Lower lobe of right lung (tissue), 2 donors: Measurements from ENCODE around the gene POU1F1. TPM values are rescaled to one million over a fixed set of nuclear protein-coding genes. Genes with fewer than 3 reads are reported as not detected.
A peak's percentile ranks its signal among the peaks of the same experiment; 100 is the strongest.

ENCODE experiments used
- ATAC-seq, 2 donors: fragments of 200-7000 bp; cut with Tn5 transposase; one replicate each; pipeline ENCODE4 v1.9.1; 2020 to 2022; ENCODE audit warnings: mild to moderate bottlenecking in 2 of 2, moderate library complexity in 2 of 2
- DNase-seq: peaks from one replicate; pipeline ENCODE4 v3.0.0-alpha.2; 2020
- H3K27ac ChIP-seq: fragments of 200-600 bp; one replicate; pipeline ENCODE4 v1.8.0; 2022
- H3K27me3 ChIP-seq: fragments of 200-600 bp; one replicate; pipeline ENCODE4 v1.8.0; 2022; ENCODE audit warnings: low read depth
- H3K36me3 ChIP-seq: fragments of 200-600 bp; one replicate; pipeline ENCODE4 v1.8.0; 2022; ENCODE audit warnings: mild to moderate bottlenecking
- H3K4me1 ChIP-seq: fragments of 200-600 bp; one replicate; pipeline ENCODE4 v1.8.0; 2022
- H3K4me3 ChIP-seq: fragments of 200-600 bp; one replicate; pipeline ENCODE4 v1.8.0; 2022; ENCODE audit warnings: mild to moderate bottlenecking
- H3K9me3 ChIP-seq: fragments of 200-600 bp; one replicate; pipeline ENCODE4 v1.8.0; 2022
- intact Hi-C: fragments of 100-400 bp; cut with DNase I; formaldehyde crosslinking; loops from one replicate; pipeline ENCODE4 v1.11.0; 2022
- total RNA-seq: library from RNA; stranded (reverse); fragmentation: NEBNext Ultra II Directional; extraction: Animal tissue kit (Norgen Biotek cat#: 25700); gene quantifications from one replicate; pipeline ENCODE4 v1.2.1, GENCODE V29; 2021
- TF ChIP-seq, protein P1 (sequence below): fragments of 200-600 bp; IDR thresholded peaks from one replicate; pipeline ENCODE4 v1.8.0; 2022; ENCODE audit warnings: antibody characterized with exemption, mild to moderate bottlenecking
- donor health status: DM: no; HTN: yes; CAD: no; lungs with severe emphysema.

The POU1F1 gene
- total RNA-seq, 1 donor from 2014 or later, result not detected

DNA sequence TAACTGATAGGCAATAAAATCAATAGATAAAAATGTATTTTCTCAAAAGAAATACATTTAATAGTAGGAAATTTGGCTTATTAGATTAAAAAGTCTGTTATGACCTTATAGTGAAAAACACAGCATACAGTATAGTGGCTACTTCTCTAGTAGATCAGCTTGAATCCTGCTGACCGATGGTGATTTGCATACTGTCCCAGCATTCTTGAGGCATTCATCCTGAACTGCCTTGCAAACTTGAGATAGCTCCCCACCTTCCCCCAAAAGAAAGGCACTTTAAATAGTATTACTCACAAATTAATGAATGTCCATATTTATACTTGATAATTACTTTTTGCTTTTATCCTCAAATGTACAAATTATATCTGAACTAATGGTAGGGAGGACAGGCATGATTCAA lies 42.6 kb downstream of the POU1F1 start:
- Histone ChIP-seq H3K4me1 (peaks cover 29% of the 10 kb centered on the region), H3K27me3 (no peaks in the 10 kb centered on the region), H3K4me3 (no peak overlapping the region), H3K9me3 (no peaks in the 10 kb centered on the region), H3K36me3 (peaks cover 4% of the 10 kb centered on the region), H3K27ac (no peak overlapping the region)
- DNase-seq (no peak), ATAC-seq (no peak)
- TF ChIP-seq, protein P1, sequence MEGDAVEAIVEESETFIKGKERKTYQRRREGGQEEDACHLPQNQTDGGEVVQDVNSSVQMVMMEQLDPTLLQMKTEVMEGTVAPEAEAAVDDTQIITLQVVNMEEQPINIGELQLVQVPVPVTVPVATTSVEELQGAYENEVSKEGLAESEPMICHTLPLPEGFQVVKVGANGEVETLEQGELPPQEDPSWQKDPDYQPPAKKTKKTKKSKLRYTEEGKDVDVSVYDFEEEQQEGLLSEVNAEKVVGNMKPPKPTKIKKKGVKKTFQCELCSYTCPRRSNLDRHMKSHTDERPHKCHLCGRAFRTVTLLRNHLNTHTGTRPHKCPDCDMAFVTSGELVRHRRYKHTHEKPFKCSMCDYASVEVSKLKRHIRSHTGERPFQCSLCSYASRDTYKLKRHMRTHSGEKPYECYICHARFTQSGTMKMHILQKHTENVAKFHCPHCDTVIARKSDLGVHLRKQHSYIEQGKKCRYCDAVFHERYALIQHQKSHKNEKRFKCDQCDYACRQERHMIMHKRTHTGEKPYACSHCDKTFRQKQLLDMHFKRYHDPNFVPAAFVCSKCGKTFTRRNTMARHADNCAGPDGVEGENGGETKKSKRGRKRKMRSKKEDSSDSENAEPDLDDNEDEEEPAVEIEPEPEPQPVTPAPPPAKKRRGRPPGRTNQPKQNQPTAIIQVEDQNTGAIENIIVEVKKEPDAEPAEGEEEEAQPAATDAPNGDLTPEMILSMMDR, result no peak
- intact Hi-C loops, result no loop called here

DNA sequence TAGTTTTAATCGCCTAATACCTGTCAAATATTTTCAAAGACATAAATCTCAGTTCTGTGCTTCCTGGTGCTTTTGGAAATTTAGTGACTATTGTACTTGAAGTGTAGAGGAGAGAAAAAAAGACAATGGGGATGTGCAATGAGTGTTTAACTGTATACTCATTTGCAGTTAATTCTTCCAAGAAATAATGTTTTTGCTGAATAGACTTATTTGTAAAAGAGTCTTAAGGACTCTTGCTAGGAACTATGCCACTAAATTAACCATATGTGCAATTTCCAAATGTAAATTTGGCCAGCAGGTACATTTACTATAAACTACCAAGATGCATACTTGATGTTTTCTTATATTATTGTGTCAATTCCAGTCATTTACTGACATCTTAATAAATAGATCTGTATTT lies 47.3 kb downstream of the POU1F1 start:
- H3K27me3 ChIP-seq, result no peaks in the 10 kb centered on the region
- DNase-seq (no peak), ATAC-seq (no peak)
- H3K4me3 ChIP-seq, result peak overlapping the region; percentile 95
- H3K4me1 ChIP-seq, result peaks cover 44% of the 10 kb centered on the region
- intact Hi-C loops, result no loop called here
- H3K9me3 ChIP-seq, result no peaks in the 10 kb centered on the region
- no peak overlapping the region for H3K27ac ChIP-seq
- H3K36me3 ChIP-seq, result peaks cover 4% of the 10 kb centered on the region
- TF ChIP-seq, protein P1, result no peak

DNA sequence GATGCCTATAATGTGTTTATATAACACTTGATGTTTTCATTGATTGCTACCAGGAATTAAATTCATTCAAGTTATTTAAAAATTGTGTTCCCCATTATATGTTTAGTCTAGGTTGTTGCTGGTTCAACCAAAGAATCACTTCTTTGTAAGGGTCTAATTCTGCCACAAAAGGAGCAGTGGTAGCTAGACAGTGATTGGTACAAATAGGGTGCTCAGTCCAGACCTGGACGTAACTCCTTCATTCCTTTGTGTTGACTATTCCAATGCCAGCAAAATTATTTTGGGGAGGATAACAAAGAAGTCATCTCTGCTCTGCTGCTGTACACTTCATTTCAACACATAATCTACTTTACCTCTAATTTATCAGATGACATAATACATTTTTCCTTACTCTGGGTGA lies 48.1 kb downstream of the POU1F1 start:
- H3K27ac ChIP-seq, result no peak overlapping the region
- no peaks in the 10 kb centered on the region for H3K9me3 ChIP-seq
- peak overlapping the region; percentile 95 for H3K4me3 ChIP-seq
- TF ChIP-seq, protein P1, result no peak
- no peak for DNase-seq
- peaks cover 4% of the 10 kb centered on the region for H3K36me3 ChIP-seq
- ATAC-seq, result no peak
- peaks cover 44% of the 10 kb centered on the region for H3K4me1 ChIP-seq
- H3K27me3 ChIP-seq, result no peaks in the 10 kb centered on the region
- intact Hi-C loops, result no loop called here

DNA sequence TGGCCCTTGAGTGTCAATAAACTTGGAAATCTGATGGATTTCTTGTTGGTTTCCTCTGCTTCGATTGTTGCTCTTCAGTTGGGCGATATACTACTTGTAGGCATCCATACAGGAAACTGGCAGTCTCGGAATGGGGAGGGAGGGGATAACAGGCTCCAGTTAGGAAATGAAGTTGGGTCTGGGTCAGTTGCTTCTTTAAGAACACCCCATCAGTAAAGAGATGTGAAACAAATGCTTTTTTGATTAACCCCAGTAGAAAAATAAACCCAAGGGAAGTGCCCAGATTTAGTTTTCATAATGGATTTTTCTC lies 48.6 kb downstream of the POU1F1 start:
- no peaks in the 10 kb centered on the region for H3K27me3 ChIP-seq
- intact Hi-C loops, result no loop called here

DNA sequence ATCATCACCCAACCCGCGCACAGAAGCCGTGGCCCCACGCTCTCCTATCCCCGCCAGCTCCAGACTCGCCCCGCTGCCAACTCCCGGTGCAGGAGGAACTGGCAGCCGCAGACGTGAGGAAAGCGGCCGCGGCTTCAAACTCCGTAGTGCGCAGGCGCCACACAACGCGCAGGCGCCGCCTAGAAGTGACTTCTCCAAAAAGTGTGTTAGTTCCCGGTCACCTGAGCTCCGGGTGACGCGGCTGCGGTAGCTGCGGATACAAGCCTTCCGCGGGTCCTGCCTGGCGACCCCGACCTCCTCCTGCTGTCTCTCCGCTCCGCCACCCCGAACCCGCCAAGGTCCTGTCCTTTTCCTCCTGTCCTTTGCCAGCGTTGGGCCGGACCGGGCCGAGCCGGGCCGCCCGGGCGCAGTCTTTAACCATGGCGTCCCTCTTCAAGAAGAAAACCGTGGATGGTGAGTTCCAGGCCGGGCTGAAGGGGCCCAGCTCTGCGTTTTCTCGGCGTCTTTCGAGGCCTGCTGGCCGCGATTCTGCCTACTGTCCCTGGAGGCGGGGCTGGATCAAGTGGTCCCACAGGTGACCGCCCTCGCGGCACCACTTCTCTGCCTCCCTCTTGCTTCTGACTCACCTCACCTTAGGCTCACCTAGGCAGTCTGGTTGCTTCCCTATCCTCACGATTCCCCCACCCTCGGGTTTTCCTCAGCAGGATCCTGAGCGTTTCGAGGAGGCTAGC lies 49.1 kb downstream of the POU1F1 start, which contains the start of gene CHMP2B:
CHMP2B (plus strand) TSS at position 206 of the 731 bp plus-strand sequence; CDS start at position 420, 214 bp downstream.
- peak; percentile 96 for DNase-seq
- peak within 1 kb of the TSS; percentile 95 for H3K27ac ChIP-seq
- no peaks in the 10 kb centered on the region for H3K9me3 ChIP-seq
- H3K4me1 ChIP-seq, result peaks cover 38% of the 10 kb centered on the region
- intact Hi-C loops, result no loop called here
- H3K36me3 ChIP-seq, result peaks cover 4% of the 10 kb centered on the region
- H3K4me3 ChIP-seq, result peak within 1 kb of the TSS; percentile 95
- H3K27me3 ChIP-seq, result no peaks in the 10 kb centered on the region
- ATAC-seq, result peak; percentile 97 to 98
- TF ChIP-seq, protein P1, result no peak

More for the DNA sequence above, 48.6 kb downstream of the POU1F1 start:
- Histone ChIP-seq H3K4me3 (peak overlapping the region; percentile 95), H3K4me1 (peaks cover 44% of the 10 kb centered on the region), H3K9me3 (no peaks in the 10 kb centered on the region), H3K27ac (peak overlapping the region; percentile 95), H3K36me3 (peaks cover 4% of the 10 kb centered on the region)
- DNase-seq (no peak), ATAC-seq (no peak)
- TF ChIP-seq, protein P1, result no peak
